NOMO-1 treated with DMSO at 0.1 percent for 48 hours (cell line): ENCODE results near the gene B3GALT6.

Experiments
- DNase-seq: peaks from one replicate; lab custom pipeline; 2025; ENCODE audit not compliant: unreplicated experiment; lab: John Stamatoyannopoulos, UW

B3GALT6 gene

GRCh38 chr1:1200876-1201810 is 30.9 kb upstream of the B3GALT6 start:
- DNase-seq: no peak

- DNase-seq: no peak
Measured at GRCh38 chr1:1202831-1203560, 29.0 kb upstream of the B3GALT6 start.

GRCh38 chr1:1203561-1204424 is 28.2 kb upstream of the B3GALT6 start:
- DNase-seq: no peak

GRCh38 chr1:1204425-1204920 is 27.6 kb upstream of the B3GALT6 start:
- no peak for DNase-seq

GRCh38 chr1:1204998-1205768 is 26.9 kb upstream of the B3GALT6 start:
- no peak for DNase-seq

GRCh38 chr1:1205769-1206375 is 26.2 kb upstream of the B3GALT6 start:
- DNase-seq: no peak

GRCh38 chr1:1206376-1206965 is 25.6 kb upstream of the B3GALT6 start, which contains the start of gene TNFRSF18:
TSS of gene TNFRSF18 (minus strand) at chr1:1206592. CDS start at chr1:1206571, 21 bp downstream.
- no peak for DNase-seq

- DNase-seq: no peak
Measured at GRCh38 chr1:1206966-1207531, 25.0 kb upstream of the B3GALT6 start.

GRCh38 chr1:1207571-1207892 is 24.5 kb upstream of the B3GALT6 start:
- no peak for DNase-seq

- peak; percentile 27 for DNase-seq
Measured at GRCh38 chr1:1208713-1209433, 23.2 kb upstream of the B3GALT6 start.

- DNase-seq: no peak
Measured at GRCh38 chr1:1210726-1211540, 21.1 kb upstream of the B3GALT6 start.

- no peak for DNase-seq
Measured at GRCh38 chr1:1211541-1212441, 20.2 kb upstream of the B3GALT6 start.

GRCh38 chr1:1212780-1213344 is 19.2 kb upstream of the B3GALT6 start:
- DNase-seq: peak; percentile 12

- DNase-seq: no peak
Measured at GRCh38 chr1:1213345-1214265, 18.4 kb upstream of the B3GALT6 start, which contains the start of gene TNFRSF4. TSS of gene TNFRSF4 (minus strand) at chr1:1214153. CDS start at chr1:1214127, 26 bp downstream.

GRCh38 chr1:1215080-1215676 is 16.9 kb upstream of the B3GALT6 start:
- no peak for DNase-seq
